ENCODE results near the gene GRIK3.

The GRIK3 gene

GRCh38 chr1:36953061-36953460 lies 81.3 kb downstream of the GRIK3 start:
- Histone ChIP-seq H3K79me2 (ENCODE audit: control insufficient read depth, insufficient read depth, low read length, poor library complexity) (no peaks in the 10 kb centered on the region), H3K4ac (ENCODE audit: low read depth, low read length) (no peak overlapping the region)
- DNase-seq, result no peak

GRCh38 chr1:36951761-36952160 lies 82.6 kb downstream of the GRIK3 start:
- H4K91ac ChIP-seq (ENCODE audit: low read depth, low read length), result no peak overlapping the region
- no CpG with 5 or more reads among the region's 5 CpGs for WGBS (ENCODE audit: extremely low coverage, insufficient coverage, insufficient read length)
- no peak overlapping the region for H3K4me3 ChIP-seq (ENCODE audit: low read depth, low read length)
- H3K9ac ChIP-seq (ENCODE audit: low read length), result no peak overlapping the region
- no peak overlapping the region for H3K4ac ChIP-seq (ENCODE audit: low read depth, low read length)
- no peak overlapping the region for H2BK12ac ChIP-seq (ENCODE audit: low read length)
- H3K79me1 ChIP-seq (ENCODE audit: low read length), result no peaks in the 10 kb centered on the region
- H3K23ac ChIP-seq (ENCODE audit: low read length), result no peak overlapping the region
- no peak overlapping the region for H3K14ac ChIP-seq (ENCODE audit: low read length)
- no peak overlapping the region for H3K27ac ChIP-seq (ENCODE audit: low read depth, low read length)
- no peak overlapping the region for H2BK120ac ChIP-seq (ENCODE audit: insufficient read depth, low read length, poor library complexity)
- no peak overlapping the region for H3K18ac ChIP-seq (ENCODE audit: low read length)
- no peak overlapping the region for H2AFZ ChIP-seq (ENCODE audit: insufficient read depth, low read length, poor library complexity)
- H3K36me3 ChIP-seq (ENCODE audit: control insufficient read depth in 1 of 2, insufficient read depth in 2 of 2, low read length in 2 of 2), result no peaks in the 10 kb centered on the region
- H3K79me2 ChIP-seq (ENCODE audit: control insufficient read depth, insufficient read depth, low read length, poor library complexity), result no peaks in the 10 kb centered on the region
- H4K12ac ChIP-seq (ENCODE audit: low read depth, low read length), result no peak overlapping the region
- H2BK5ac ChIP-seq (ENCODE audit: low read depth, low read length, poor library complexity), result no peak overlapping the region
- DNase-seq, result no peak
- no peaks in the 10 kb centered on the region for H3K27me3 ChIP-seq (ENCODE audit: insufficient read depth, low read length)
- no peak overlapping the region for H3K4me2 ChIP-seq (ENCODE audit: low read length)
- H2AK5ac ChIP-seq (ENCODE audit: low read length), result no peak overlapping the region
- H3K4me1 ChIP-seq (ENCODE audit: control insufficient read depth in 1 of 2, insufficient read depth in 2 of 2, low read length in 2 of 2), result no peaks in the 10 kb centered on the region
- no peaks in the 10 kb centered on the region for H3K9me3 ChIP-seq (ENCODE audit: insufficient read depth, low read depth, low read length)
- H4K8ac ChIP-seq (ENCODE audit: low read depth, low read length), result no peak overlapping the region

More at GRCh38 chr1:36953061-36953460, 81.3 kb downstream of the GRIK3 start:
- Histone ChIP-seq H3K23ac (ENCODE audit: low read length) (no peak overlapping the region), H3K18ac (ENCODE audit: low read length) (no peak overlapping the region), H4K8ac (ENCODE audit: low read depth, low read length) (no peak overlapping the region), H3K9me3 (ENCODE audit: insufficient read depth, low read depth, low read length) (no peaks in the 10 kb centered on the region), H3K4me1 (ENCODE audit: control insufficient read depth in 1 of 2, insufficient read depth in 2 of 2, low read length in 2 of 2) (no peaks in the 10 kb centered on the region), H2AK5ac (ENCODE audit: low read length) (no peak overlapping the region), H3K14ac (ENCODE audit: low read length) (no peak overlapping the region), H2AFZ (ENCODE audit: insufficient read depth, low read length, poor library complexity) (no peak overlapping the region), H3K36me3 (ENCODE audit: control insufficient read depth in 1 of 2, insufficient read depth in 2 of 2, low read length in 2 of 2) (no peaks in the 10 kb centered on the region), H3K9ac (ENCODE audit: low read length) (no peak overlapping the region), H4K91ac (ENCODE audit: low read depth, low read length) (no peak overlapping the region), H3K27ac (ENCODE audit: low read depth, low read length) (no peak overlapping the region), H3K27me3 (ENCODE audit: insufficient read depth, low read length) (no peaks in the 10 kb centered on the region), H3K4me3 (ENCODE audit: low read depth, low read length) (no peak overlapping the region), H3K79me1 (ENCODE audit: low read length) (no peaks in the 10 kb centered on the region), H2BK12ac (ENCODE audit: low read length) (no peak overlapping the region), H2BK120ac (ENCODE audit: insufficient read depth, low read length, poor library complexity) (no peak overlapping the region), H2BK5ac (ENCODE audit: low read depth, low read length, poor library complexity) (no peak overlapping the region), H3K4me2 (ENCODE audit: low read length) (no peak overlapping the region), H4K12ac (ENCODE audit: low read depth, low read length) (no peak overlapping the region)
- no CpG with 5 or more reads among the region's 5 CpGs for WGBS (ENCODE audit: extremely low coverage, insufficient coverage, insufficient read length)

- Histone ChIP-seq H4K8ac (ENCODE audit: low read depth, low read length) (no peak overlapping the region), H3K36me3 (ENCODE audit: control insufficient read depth in 1 of 2, insufficient read depth in 2 of 2, low read length in 2 of 2) (no peaks in the 10 kb centered on the region), H3K14ac (ENCODE audit: low read length) (no peak overlapping the region), H3K18ac (ENCODE audit: low read length) (no peak overlapping the region), H3K4me3 (ENCODE audit: low read depth, low read length) (no peak overlapping the region), H2BK120ac (ENCODE audit: insufficient read depth, low read length, poor library complexity) (no peak overlapping the region), H3K9me3 (ENCODE audit: insufficient read depth, low read depth, low read length) (no peaks in the 10 kb centered on the region), H3K79me2 (ENCODE audit: control insufficient read depth, insufficient read depth, low read length, poor library complexity) (no peaks in the 10 kb centered on the region), H4K12ac (ENCODE audit: low read depth, low read length) (no peak overlapping the region), H3K27me3 (ENCODE audit: insufficient read depth, low read length) (no peaks in the 10 kb centered on the region), H3K9ac (ENCODE audit: low read length) (no peak overlapping the region), H3K79me1 (ENCODE audit: low read length) (no peaks in the 10 kb centered on the region), H3K27ac (ENCODE audit: low read depth, low read length) (no peak overlapping the region), H2BK12ac (ENCODE audit: low read length) (no peak overlapping the region), H3K4ac (ENCODE audit: low read depth, low read length) (no peak overlapping the region), H3K4me1 (ENCODE audit: control insufficient read depth in 1 of 2, insufficient read depth in 2 of 2, low read length in 2 of 2) (no peaks in the 10 kb centered on the region), H2BK5ac (ENCODE audit: low read depth, low read length, poor library complexity) (no peak overlapping the region), H3K23ac (ENCODE audit: low read length) (no peak overlapping the region), H2AFZ (ENCODE audit: insufficient read depth, low read length, poor library complexity) (no peak overlapping the region), H2AK5ac (ENCODE audit: low read length) (no peak overlapping the region), H3K4me2 (ENCODE audit: low read length) (no peak overlapping the region), H4K91ac (ENCODE audit: low read depth, low read length) (no peak overlapping the region)
- no peak for DNase-seq
- WGBS (ENCODE audit: extremely low coverage, insufficient coverage, insufficient read length), result no CpG with 5 or more reads among the region's 7 CpGs
Measured at GRCh38 chr1:36951292-36951750, 83.0 kb downstream of the GRIK3 start.

- Histone ChIP-seq H3K9ac (ENCODE audit: low read length) (no peak overlapping the region), H3K18ac (ENCODE audit: low read length) (no peak overlapping the region), H2BK12ac (ENCODE audit: low read length) (no peak overlapping the region), H3K36me3 (ENCODE audit: control insufficient read depth in 1 of 2, insufficient read depth in 2 of 2, low read length in 2 of 2) (no peaks in the 10 kb centered on the region), H2BK5ac (ENCODE audit: low read depth, low read length, poor library complexity) (no peak overlapping the region), H3K27ac (ENCODE audit: low read depth, low read length) (no peak overlapping the region), H3K79me2 (ENCODE audit: control insufficient read depth, insufficient read depth, low read length, poor library complexity) (no peaks in the 10 kb centered on the region), H3K4ac (ENCODE audit: low read depth, low read length) (no peak overlapping the region), H3K4me1 (ENCODE audit: control insufficient read depth in 1 of 2, insufficient read depth in 2 of 2, low read length in 2 of 2) (no peaks in the 10 kb centered on the region), H3K4me3 (ENCODE audit: low read depth, low read length) (no peak overlapping the region), H2BK120ac (ENCODE audit: insufficient read depth, low read length, poor library complexity) (no peak overlapping the region), H3K14ac (ENCODE audit: low read length) (no peak overlapping the region), H3K79me1 (ENCODE audit: low read length) (no peaks in the 10 kb centered on the region), H4K8ac (ENCODE audit: low read depth, low read length) (no peak overlapping the region), H4K91ac (ENCODE audit: low read depth, low read length) (no peak overlapping the region), H3K9me3 (ENCODE audit: insufficient read depth, low read depth, low read length) (no peaks in the 10 kb centered on the region), H3K4me2 (ENCODE audit: low read length) (no peak overlapping the region), H2AFZ (ENCODE audit: insufficient read depth, low read length, poor library complexity) (no peak overlapping the region), H3K23ac (ENCODE audit: low read length) (no peak overlapping the region), H4K12ac (ENCODE audit: low read depth, low read length) (no peak overlapping the region), H2AK5ac (ENCODE audit: low read length) (no peak overlapping the region), H3K27me3 (ENCODE audit: insufficient read depth, low read length) (no peaks in the 10 kb centered on the region)
- DNase-seq, result no peak
- no CpG with 5 or more reads among the region's 8 CpGs for WGBS (ENCODE audit: extremely low coverage, insufficient coverage, insufficient read length)
Measured at GRCh38 chr1:36950604-36951291, 83.6 kb downstream of the GRIK3 start.
